ENCODE measurements around the gene NYNRIN. TPM values are rescaled to one million over a fixed set of nuclear protein-coding genes. Genes with fewer than 3 reads are reported as not detected.

The NYNRIN gene
- total RNA-seq, 1 experiment from 2014 or later, result 18.7 TPM

DNA sequence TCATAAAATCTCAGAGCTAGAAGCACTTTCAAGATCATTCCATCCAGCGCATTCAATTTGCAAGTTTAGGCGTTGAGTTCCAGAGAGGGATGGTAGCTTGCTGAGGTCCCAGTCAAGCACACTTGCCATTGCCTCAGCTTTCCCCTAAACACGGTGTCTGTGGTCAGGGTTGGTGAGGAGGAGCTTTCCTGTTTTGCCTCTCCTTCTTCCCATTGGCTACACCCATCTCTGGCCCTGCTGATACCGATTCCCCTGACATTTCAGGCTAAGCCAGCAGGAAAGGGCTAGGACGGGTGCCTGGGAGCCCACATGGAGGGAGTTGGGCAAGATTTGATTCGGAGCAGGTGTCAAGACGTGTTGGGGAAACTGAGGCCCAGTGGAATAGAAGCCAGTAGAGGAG is 21.7 kb upstream of the NYNRIN start:
- no peak overlapping the region for H2BK12ac ChIP-seq (ENCODE audit: insufficient read length, low read depth, low read length)
- H3K4me3 Mint-ChIP-seq, result peak overlapping the region; percentile 62 to 79; a peak in 4 of 5 replicates
- H2BK120ac ChIP-seq (ENCODE audit: low read depth, low read length, poor library complexity, severe bottlenecking), result no peak overlapping the region
- no peak for DNase-seq
- H3K14ac ChIP-seq (ENCODE audit: insufficient read depth, low read length), result no peak overlapping the region
- no peak overlapping the region for H3K56ac ChIP-seq (ENCODE audit: insufficient read length, low read depth, low read length)
- no peak overlapping the region for H4K91ac ChIP-seq (ENCODE audit: insufficient read length, low read depth, low read length)
- H3K9me3 ChIP-seq (ENCODE audit: control insufficient read depth, low read depth, low read length), result no peaks in the 10 kb centered on the region
- no peaks in the 10 kb centered on the region for H3K79me2 ChIP-seq (ENCODE audit: insufficient read depth, low read length)
- H3K36me3 Mint-ChIP-seq (ENCODE audit: insufficient read depth in 1 of 3, low read depth in 3 of 3), result peaks cover 10 to 32% (median 21%) of the 10 kb centered on the region in 3 experiments
- no peaks in the 10 kb centered on the region; the same call in 1 of the 2 replicates for H3K27me3 Mint-ChIP-seq (ENCODE audit: low read depth)
- peaks cover 3% of the 10 kb centered on the region for H3K4me1 ChIP-seq (ENCODE audit: insufficient read depth, low read length)
- H3K27ac ChIP-seq (ENCODE audit: insufficient read length, low read depth, low read length), result no peak overlapping the region
- TF ChIP-seq, protein P1, sequence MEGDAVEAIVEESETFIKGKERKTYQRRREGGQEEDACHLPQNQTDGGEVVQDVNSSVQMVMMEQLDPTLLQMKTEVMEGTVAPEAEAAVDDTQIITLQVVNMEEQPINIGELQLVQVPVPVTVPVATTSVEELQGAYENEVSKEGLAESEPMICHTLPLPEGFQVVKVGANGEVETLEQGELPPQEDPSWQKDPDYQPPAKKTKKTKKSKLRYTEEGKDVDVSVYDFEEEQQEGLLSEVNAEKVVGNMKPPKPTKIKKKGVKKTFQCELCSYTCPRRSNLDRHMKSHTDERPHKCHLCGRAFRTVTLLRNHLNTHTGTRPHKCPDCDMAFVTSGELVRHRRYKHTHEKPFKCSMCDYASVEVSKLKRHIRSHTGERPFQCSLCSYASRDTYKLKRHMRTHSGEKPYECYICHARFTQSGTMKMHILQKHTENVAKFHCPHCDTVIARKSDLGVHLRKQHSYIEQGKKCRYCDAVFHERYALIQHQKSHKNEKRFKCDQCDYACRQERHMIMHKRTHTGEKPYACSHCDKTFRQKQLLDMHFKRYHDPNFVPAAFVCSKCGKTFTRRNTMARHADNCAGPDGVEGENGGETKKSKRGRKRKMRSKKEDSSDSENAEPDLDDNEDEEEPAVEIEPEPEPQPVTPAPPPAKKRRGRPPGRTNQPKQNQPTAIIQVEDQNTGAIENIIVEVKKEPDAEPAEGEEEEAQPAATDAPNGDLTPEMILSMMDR (conservative IDR thresholded peaks at IDR 0.05), result no peak
- no peak overlapping the region for H2BK15ac ChIP-seq (ENCODE audit: low read depth, low read length)
- peaks cover 37 to 46% of the 10 kb centered on the region in 2 experiments for H3K4me1 Mint-ChIP-seq
- no peak overlapping the region for H2BK5ac ChIP-seq (ENCODE audit: insufficient read length, low read length)
- H3K18ac ChIP-seq (ENCODE audit: insufficient read length, low read depth, low read length), result no peak overlapping the region
- no CpG with 5 or more reads among the region's 7 CpGs for WGBS (ENCODE audit: extremely low coverage, insufficient read length, low lambda C conversion rate)
- no peaks in the 10 kb centered on the region for H4K20me1 ChIP-seq (ENCODE audit: control insufficient read depth, insufficient read depth, insufficient read length)
- no peak overlapping the region for H3K9ac ChIP-seq (ENCODE audit: extremely low read depth, insufficient read length, low read length)
- H3K23ac ChIP-seq (ENCODE audit: insufficient read length, low read depth, low read length), result no peak overlapping the region
- no peak overlapping the region for H2BK20ac ChIP-seq (ENCODE audit: low read depth, low read length, poor library complexity, severe bottlenecking)
- H4K5ac ChIP-seq (ENCODE audit: insufficient read length, low read depth, low read length), result no peak overlapping the region
- H3K9me3 Mint-ChIP-seq, result no peaks in the 10 kb centered on the region
- H3K27me3 ChIP-seq (ENCODE audit: insufficient read depth, low read length), result no peaks in the 10 kb centered on the region
- H3T11ph ChIP-seq (ENCODE audit: low read length), result no peak overlapping the region
- no peaks in the 10 kb centered on the region for H3K23me2 ChIP-seq (ENCODE audit: insufficient read length, low read depth, low read length, poor library complexity, severe bottlenecking)
- no peak overlapping the region for H2AK5ac ChIP-seq (ENCODE audit: insufficient read length, low read length)
- no peak overlapping the region for H4K8ac ChIP-seq (replicated peaks; ENCODE audit: insufficient read length, low read depth, low read length)
- H3K79me1 ChIP-seq (ENCODE audit: insufficient read depth, low read depth, low read length, poor library complexity, severe bottlenecking), result no peaks in the 10 kb centered on the region
- no peak overlapping the region for H3K4ac ChIP-seq (ENCODE audit: low read depth, low read length)
- no peak overlapping the region for H2AFZ ChIP-seq (ENCODE audit: low read length)
- peak overlapping the region; percentile 15 for H3K4me2 ChIP-seq (ENCODE audit: insufficient read depth, insufficient read length, low read length)
- H3K27ac Mint-ChIP-seq, result peak overlapping the region in 2 of 3 experiments; percentile 25 to 84; a peak in 3 of 7 replicates
